Putamen (tissue), 1 donor: Measurements from ENCODE around the gene CALCOCO1.

Experiments
- DNase-seq: peaks from one replicate; pipeline ENCODE4 v3.0.0-alpha.2; 2016; ENCODE audit warnings: low spot score

CALCOCO1 gene

DNA sequence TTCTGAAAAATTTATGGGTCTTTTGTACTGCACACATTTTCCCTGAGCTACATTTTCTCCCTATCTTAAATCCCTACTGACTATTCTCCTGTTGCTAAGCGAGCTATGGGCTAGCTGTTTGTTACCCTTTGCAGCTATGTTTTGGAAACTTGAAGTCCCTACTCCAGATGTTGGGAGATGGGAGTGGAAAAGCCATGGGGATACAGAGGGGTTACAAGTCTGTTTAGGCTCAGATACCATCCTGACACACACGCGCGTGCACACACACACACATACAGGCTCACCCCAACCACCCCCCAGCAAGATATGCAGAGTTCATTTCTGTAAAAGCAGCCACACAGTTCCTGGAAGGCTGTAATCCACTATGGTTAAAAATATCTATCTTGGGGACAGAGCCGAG lies 67.2 kb downstream of the CALCOCO1 start:
- DNase-seq = peak; percentile 8

DNA sequence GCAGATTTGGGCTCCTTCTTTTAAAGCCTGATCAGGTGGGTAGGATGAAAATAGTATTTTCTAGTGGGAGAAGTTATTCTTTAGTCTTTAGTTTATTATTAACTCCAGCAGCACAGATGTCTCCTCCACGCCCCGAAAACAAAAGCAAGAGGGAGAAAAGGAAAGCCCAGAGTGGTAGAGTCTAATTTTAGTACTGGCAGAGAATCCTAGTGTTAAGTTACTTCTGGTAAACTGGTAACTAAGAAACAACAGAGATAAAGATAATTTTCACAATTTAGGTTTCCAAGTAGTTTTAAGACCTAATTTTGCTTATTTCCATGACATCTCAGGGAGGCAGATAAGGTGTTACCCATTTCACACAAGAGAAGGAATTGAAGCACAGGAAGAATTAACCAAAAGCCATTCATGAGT lies 67.7 kb downstream of the CALCOCO1 start:
- DNase-seq = no peak

DNA sequence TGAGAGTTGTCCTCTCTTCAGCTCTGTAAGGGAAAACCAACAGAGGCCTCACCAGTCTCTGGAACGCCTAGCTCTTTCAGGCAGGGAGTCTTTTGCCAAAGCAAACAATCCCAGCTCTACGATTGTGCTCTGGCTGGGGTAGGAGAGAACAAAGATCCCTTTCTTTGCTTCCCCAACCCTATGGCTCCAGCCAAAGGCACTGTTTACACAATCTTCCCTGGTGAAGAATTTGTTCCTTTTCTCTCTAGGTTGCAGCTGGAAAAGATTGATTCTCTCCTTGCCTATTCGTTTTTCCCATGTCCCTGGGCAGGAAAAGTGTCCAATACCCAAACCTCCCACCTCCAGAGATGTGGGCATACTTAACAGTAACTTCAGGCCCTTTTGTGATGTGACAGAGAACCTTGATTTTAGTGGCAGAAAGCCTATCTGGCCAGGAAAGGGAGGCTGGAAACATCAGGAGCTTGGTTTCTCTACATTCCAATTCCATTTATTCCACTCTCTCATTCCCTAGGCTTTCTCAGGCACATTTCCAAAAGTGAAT lies 68.2 kb downstream of the CALCOCO1 start:
- peak; percentile 93 for DNase-seq
